Heart right ventricle (tissue), 16 donors: ENCODE measurements around the gene ZFHX2. TPM values are rescaled to one million over a fixed set of nuclear protein-coding genes. Genes with fewer than 3 reads are reported as not detected.

Source experiments
- ATAC-seq, 8 donors: fragments of 200-7000 bp; cut with Tn5 transposase; one replicate each; pipeline ENCODE4 v1.9.1; 2020; ENCODE audit warnings: mild to moderate bottlenecking in 8 of 8, moderate library complexity in 8 of 8, moderate number of reproducible peaks in 1 of 8
- DNase-seq, 2 donors: peaks; one replicate each; pipeline ENCODE4 v3.0.0-alpha.2; 2020
- H3K27ac ChIP-seq, 10 donors: fragments of 200-600 bp; sonication (generic) in 2 of 10; one replicate each; pipeline versions ENCODE4 v1.5.0 to v1.8.0; 2020 to 2022; ENCODE audit warnings: mild to moderate bottlenecking in 3 of 10
- H3K27me3 ChIP-seq, 7 donors: fragments of 200-600 bp; one replicate each; pipeline ENCODE4 v1.8.0; 2021 to 2022; ENCODE audit warnings: mild to moderate bottlenecking in 2 of 7
- H3K36me3 ChIP-seq, 9 donors: fragments of 200-600 bp; sonication (generic) in 1 of 9; one replicate each; pipeline versions ENCODE4 v1.5.0 to v1.8.0; 2020 to 2022; ENCODE audit warnings: mild to moderate bottlenecking in 2 of 9
- H3K4me1 ChIP-seq, 9 donors: fragments of 200-600 bp; sonication (generic) in 1 of 9; one replicate each; pipeline versions ENCODE4 v1.5.0 to v1.8.0; 2020 to 2022; ENCODE audit warnings: mild to moderate bottlenecking in 4 of 9
- H3K4me3 ChIP-seq, 10 donors: fragments of 200-600 bp; sonication (generic) in 2 of 10; one replicate each; pipeline versions ENCODE4 v1.5.0 to v1.8.0; 2020 to 2022; ENCODE audit warnings: mild to moderate bottlenecking in 7 of 10, moderate library complexity in 2 of 10
- H3K9me3 ChIP-seq, 11 donors: fragments of 200-600 bp in 10 of 11; sonication (generic) in 2 of 11; one replicate each; pipeline versions ENCODE4 v1.5.0 to v1.8.0; 2013 to 2022; ENCODE audit warnings: mild to moderate bottlenecking in 2 of 11, control low read depth in 1 of 11, moderate library complexity in 1 of 11
- CTCF ChIP-seq, 9 donors: fragments of 200-600 bp; sonication (generic) in 2 of 9; IDR thresholded peaks; one replicate each; pipeline versions ENCODE4 v1.5.0 to v1.8.0; 2021 to 2022; ENCODE audit warnings: antibody characterized with exemption in 9 of 9, mild to moderate bottlenecking in 5 of 9, moderate library complexity in 1 of 9
- WGBS, 2 donors: extraction: QIAGEN DNeasy Blood & Tissue Kit; methylation state at CpG; one replicate each; pipeline ENCODE4 v1.1.7; 2013; ENCODE audit warnings: inconsistent platforms in 1 of 2; 5-methylcytosine and 5-hydroxymethylcytosine counted together
- intact Hi-C, 10 donors: fragments of 100-400 bp; cut with DNase I; formaldehyde crosslinking; loops; one replicate each; pipeline versions ENCODE4 v1.11.1 to v1.14.2; 2022
- polyA plus RNA-seq, 2 donors: library from polyadenylated mRNA; stranded (reverse); fragments of 200-250 nt; gene quantifications; one replicate each; pipeline ENCODE4 v1.2.3, GENCODE V29; 2013
- total RNA-seq, 10 donors: library from RNA; stranded (reverse); fragmentation: NEBNext Ultra II Directional in 3 of 10; extraction: Animal tissue kit (Norgen Biotek cat#: 25700) in 3 of 10; gene quantifications; one replicate each; pipeline versions ENCODE4 v1.2.1 to v1.2.4, GENCODE V29; 2021 to 2023
- donor health status: Arrhythmogenic right ventricular cardiomyopathy.
- donor health status: ischemic (EF 13 %, LVEDD 7.1; RV severe dilation, severe dysfunction).
- donor health status: healthy with polysubstance abuse.
- donor health status: DM: no; HTN: yes; CAD: no.
- donor health status: DM: no; HTN: no; CAD: no.
- donor health status: ischemic (EF 25% LVEDD 6.9; RV normal size, moderate dysfunction).
- donor health status: ischemic (EF 25% LVEDD 5.7; RV mildly dilated, moderate dysfunction).
- donor health status: healthy.
- donor health status: DM: yes; HTN: yes; CAD: no.
- donor health status: Ischemic cardiomyopathy.
- donor health status: ischemic (EF 35%, LVEDD 5.7; RV mildly dilated, moderate dysfunction).
- donor health status: nonischemic (EF 11% LVEDD 7.7; RV severe dilation, severe dysfunction).
- donor health status: DM: yes; HTN: yes; CAD: no.
- donor health status: PGD.
- donor health status: ischemic (EF 29% LVEDD 5.4; RV normal size, mild dysfunction).
- donor health status: nonischemic (EF 23%, LVEDD 6.1; RV moderate dilation, normal function).

ZFHX2 gene
- total and polyA plus RNA-seq, 12 donors: 0.25 to 1.9 (median 0.97) TPM

GRCh38 chr14:23555882-23556699 is 4.5 kb upstream of the ZFHX2 start, which contains the start of gene THTPA:
Gene THTPA (plus strand): TSS chr14:23556271. CDS start chr14:23556758, 487 bp downstream.
- peak; percentile 93 to 96 (median 95) for ATAC-seq
- WGBS, 2 donors: 1% methylated on average over 54 of the region's 54 CpGs
- intact Hi-C loops: loop anchor here in 5 of 10 donors (2.0 to 10.0 kb wide), 3 partner anchors 87 to 234 kb away; partner anchors contain the start of genes PABPN1 (in 4 of the 5) and NGDN (in 1 of the 5)
- peaks cover 0 to 29% (median 0%) of the 10 kb centered on the region in 9 donors for H3K36me3 ChIP-seq
- DNase-seq: peak; percentile 92 to 93
- H3K4me1 ChIP-seq: peaks cover 5 to 34% (median 26%) of the 10 kb centered on the region in 9 donors
- no peaks in the 10 kb centered on the region for H3K9me3 ChIP-seq
- H3K27ac ChIP-seq: peak within 1 kb of the TSS; percentile 93 to 100 (median 97)
- H3K27me3 ChIP-seq: no peaks in the 10 kb centered on the region
- TF ChIP-seq CTCF (IDR thresholded peaks at IDR 0.05): no peak
- peak within 1 kb of the TSS; percentile 58 to 93 (median 82) for H3K4me3 ChIP-seq

- peak overlapping the region; percentile 93 to 100 (median 97) for H3K27ac ChIP-seq
- intact Hi-C loops: loop anchor here in 5 of 10 donors (2.0 to 10.0 kb wide), 3 partner anchors 87 to 233 kb away; partner anchors contain the start of genes PABPN1 (in 4 of the 5) and NGDN (in 1 of the 5)
- H3K4me3 ChIP-seq: peak overlapping the region; percentile 58 to 93 (median 82)
- DNase-seq (no peak), ATAC-seq (peak in 2 of 8 donors; percentile 6 to 15)
- no peaks in the 10 kb centered on the region for H3K9me3 ChIP-seq
- TF ChIP-seq CTCF (IDR thresholded peaks at IDR 0.05): no peak
- peaks cover 0 to 5% (median 0%) of the 10 kb centered on the region in 7 donors for H3K27me3 ChIP-seq
- 1 to 3% methylated on average over 14 of the region's 14 CpGs for WGBS, 2 donors
- H3K36me3 ChIP-seq: peaks cover 0 to 24% (median 0%) of the 10 kb centered on the region in 9 donors
- peaks cover 5 to 40% (median 26%) of the 10 kb centered on the region in 9 donors for H3K4me1 ChIP-seq
Measured at GRCh38 chr14:23555533-23555881, 3.9 kb upstream of the ZFHX2 start.

- no peaks in the 10 kb centered on the region for H3K9me3 ChIP-seq
- peak overlapping the region; percentile 37 to 82 (median 72) for H3K4me3 ChIP-seq
- H3K36me3 ChIP-seq: no peaks in the 10 kb centered on the region
- H3K27me3 ChIP-seq: peaks cover 0 to 11% (median 0%) of the 10 kb centered on the region in 7 donors
- intact Hi-C loops: loop anchor here in 3 of 10 donors (1.0 to 10.0 kb wide), 2 partner anchors 20 to 226 kb away; partner anchors contain the start of gene PABPN1 (in 2 of the 3)
- DNase-seq (peak; percentile 42 to 46), ATAC-seq (peak; percentile 10 to 44 (median 24))
- H3K27ac ChIP-seq: peak overlapping the region in 8 of 10 donors; percentile 37 to 73 (median 58)
- no peak for TF ChIP-seq CTCF (IDR thresholded peaks at IDR 0.05)
- WGBS, 2 donors: 1 to 3% methylated on average over 37 of the region's 37 CpGs
- peaks cover 0 to 33% (median 14%) of the 10 kb centered on the region in 9 donors for H3K4me1 ChIP-seq
Measured at GRCh38 chr14:23550812-23551265, 726 bp downstream of the ZFHX2 start.

- DNase-seq: no peak
- no peak for TF ChIP-seq CTCF (IDR thresholded peaks at IDR 0.05)
- H3K36me3 ChIP-seq: no peaks in the 10 kb centered on the region
- ATAC-seq: peak in 2 of 8 donors; percentile 4 to 5
- H3K27ac ChIP-seq: peak overlapping the region in 4 of 10 donors; percentile 47 to 73 (median 61)
- H3K4me3 ChIP-seq: peak overlapping the region; percentile 37 to 82 (median 72)
- WGBS, 2 donors: 40 to 42% methylated on average over 12 of the region's 12 CpGs
- peaks cover 0 to 34% (median 16%) of the 10 kb centered on the region in 9 donors for H3K4me1 ChIP-seq
- peaks cover 0 to 11% (median 0%) of the 10 kb centered on the region in 7 donors for H3K27me3 ChIP-seq
- intact Hi-C loops: loop anchor here in 3 of 10 donors (1.0 to 10.0 kb wide), 2 partner anchors 19 to 225 kb away; partner anchors contain the start of gene PABPN1 (in 2 of the 3)
- no peaks in the 10 kb centered on the region for H3K9me3 ChIP-seq
Measured at GRCh38 chr14:23550131-23550811, 1.3 kb downstream of the ZFHX2 start.
